OCI-LY7 (cell line): ENCODE data around the gene LCAT. TPM values are rescaled to one million over a fixed set of nuclear protein-coding genes. Genes with fewer than 3 reads are reported as not detected.

ENCODE experiments used
- BruUV-seq: library from RNA; stranded (reverse); fragments of 400-500 nt; replicated peaks from 2 replicates; lab custom pipeline; 2021; lab: Mats Ljungman, UMichigan
- CTCF ChIA-PET: fragments of 300-600 bp; sonication (Branson Sonifier 250); formaldehyde crosslinking; loops from one replicate; lab custom pipeline; 2022; ENCODE audit warnings: antibody characterized with exemption; ENCODE audit not compliant: unreplicated experiment; lab: Charles Lee
- POLR2A ChIA-PET: fragments of 300-600 bp; sonication (Branson Sonifier 250); formaldehyde crosslinking; loops from one replicate; lab custom pipeline; 2022; ENCODE audit warnings: antibody characterized with exemption; lab: Charles Lee
- DNase-seq: peaks from one replicate; pipeline ENCODE4 v3.0.0-alpha.2; 2015; ENCODE audit warnings: low spot score
- H2AFZ ChIP-seq: fragments of 200-600 bp; sonication (generic), shearing (Covaris generic); 2 replicates; pipeline ENCODE4 v1.6.1; 2014; ENCODE audit warnings: mild to moderate bottlenecking, antibody characterized with exemption, low read length, moderate library complexity
- H3K27ac ChIP-seq: fragments of 200-600 bp; sonication (generic); 2 replicates; pipeline ENCODE4 v1.5.1; 2014; ENCODE audit warnings: mixed run types, low read depth, mild to moderate bottlenecking, moderate library complexity, low read length, inconsistent platforms; ENCODE audit not compliant: poor library complexity, severe bottlenecking
- H3K36me3 ChIP-seq: fragments of 200-600 bp; sonication (generic); 2 replicates; pipeline ENCODE4 v1.6.1; 2014; ENCODE audit warnings: mild to moderate bottlenecking, antibody characterized with exemption, low read length, moderate library complexity, mixed read lengths; ENCODE audit not compliant: insufficient read depth
- H3K4me1 ChIP-seq: fragments of 200-600 bp; sonication (generic); 2 replicates; pipeline ENCODE4 v1.5.1; 2014; ENCODE audit warnings: mild to moderate bottlenecking, low read length; ENCODE audit not compliant: insufficient read depth, poor library complexity, severe bottlenecking
- H3K4me2 ChIP-seq: fragments of 200-600 bp; sonication (generic); 2 replicates; pipeline ENCODE4 v1.6.1; 2014; ENCODE audit warnings: mild to moderate bottlenecking, low read length
- H3K4me3 ChIP-seq: fragments of 200-600 bp; sonication (generic); 2 replicates; pipeline ENCODE4 v1.5.1; 2014; ENCODE audit warnings: mild to moderate bottlenecking, low read depth, low read length; ENCODE audit not compliant: poor library complexity, severe bottlenecking
- H3K79me2 ChIP-seq: fragments of 200-600 bp; sonication (generic); 2 replicates; pipeline ENCODE4 v1.6.1; 2016; ENCODE audit warnings: low read depth, mild to moderate bottlenecking, low read length, moderate library complexity, mixed read lengths; ENCODE audit not compliant: insufficient read depth
- H3K9me2 ChIP-seq: fragments of 200-600 bp; sonication (generic); 2 replicates; pipeline ENCODE4 v1.6.1; 2016; ENCODE audit warnings: mild to moderate bottlenecking, low read length, mixed read lengths; ENCODE audit not compliant: insufficient read depth
- H3K9me3 ChIP-seq: fragments of 200-600 bp; sonication (generic); 2 replicates; pipeline ENCODE4 v1.6.1; 2014; ENCODE audit warnings: mild to moderate bottlenecking, mixed run types, low read length, mixed read lengths
- H4K20me1 ChIP-seq: fragments of 200-600 bp; sonication (generic); 2 replicates; pipeline ENCODE4 v1.6.1; 2014; ENCODE audit warnings: mild to moderate bottlenecking, antibody characterized with exemption, low read length, moderate library complexity, mixed read lengths; ENCODE audit not compliant: insufficient read depth
- EZH2phosphoT487 ChIP-seq: fragments of 200-600 bp; sonication (generic); IDR thresholded peaks from 2 replicates; pipeline ENCODE4 v1.6.1; 2018; ENCODE audit warnings: low read depth, borderline replicate concordance, mild to moderate bottlenecking, mixed run types, antibody characterized with exemption, low read length, moderate library complexity, mixed read lengths
- intact Hi-C: fragments of 100-400 bp; cut with micrococcal nuclease; formaldehyde crosslinking; loops from one replicate; pipeline ENCODE4 v1.10.0; 2022; ENCODE audit not compliant: unreplicated experiment
- total RNA-seq, 2 experiments: library from RNA; depleted of rRNA in 1 of 2; stranded (reverse); fragments of >200 nt in 1 of 2; shearing (Covaris generic) in 1 of 2; gene quantifications; 2 replicates each; pipeline ENCODE4 v1.2.3, GENCODE V29; 2014 to 2022
- TF ChIP-seq, protein P1 (sequence below): fragments of 200-600 bp; sonication (generic); conservative IDR thresholded peaks from 2 replicates; pipeline ENCODE4 v1.5.1; 2014; ENCODE audit warnings: mild to moderate bottlenecking, antibody characterized with exemption, low read length, moderate library complexity, mixed read lengths

LCAT gene
- total RNA-seq, 2 experiments from 2014 or later, result 4.4 to 9.8 TPM

DNA sequence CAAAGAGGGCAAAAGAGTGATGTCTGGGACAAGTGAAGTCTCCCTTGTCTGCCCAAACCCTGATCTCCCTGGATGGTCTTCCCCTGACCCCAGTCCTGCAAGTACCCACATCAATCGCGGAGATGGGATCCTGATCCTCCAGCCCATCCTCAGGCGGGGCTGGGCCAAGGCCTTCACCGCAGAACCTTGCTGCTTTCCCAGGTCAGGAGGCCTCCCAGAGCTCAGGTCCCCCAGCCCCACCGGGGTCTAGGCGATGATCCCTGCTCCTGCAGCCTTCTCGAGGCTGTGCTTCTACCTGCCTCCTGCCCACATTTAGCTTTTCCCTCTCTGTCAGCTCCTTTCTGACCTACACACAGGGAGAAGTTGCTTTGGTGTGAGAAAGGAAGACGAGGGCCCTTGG, 18.2 kb upstream of the LCAT start:
- ChIA-PET CTCF (no interaction called here), POLR2A (no interaction called here)
- Histone ChIP-seq H3K4me3 (no peak overlapping the region), H3K79me2 (no peaks in the 10 kb centered on the region), H3K36me3 (no peaks in the 10 kb centered on the region), H3K9me3 (no peaks in the 10 kb centered on the region), H2AFZ (no peak overlapping the region), H3K4me1 (peaks cover 17% of the 10 kb centered on the region), H3K27ac (no peak overlapping the region), H3K9me2 (no peaks in the 10 kb centered on the region), H4K20me1 (no peaks in the 10 kb centered on the region), H3K4me2 (no peak overlapping the region)
- intact Hi-C loops, result no loop called here
- TF ChIP-seq EZH2phosphoT487, result no peak
- TF ChIP-seq, protein P1, sequence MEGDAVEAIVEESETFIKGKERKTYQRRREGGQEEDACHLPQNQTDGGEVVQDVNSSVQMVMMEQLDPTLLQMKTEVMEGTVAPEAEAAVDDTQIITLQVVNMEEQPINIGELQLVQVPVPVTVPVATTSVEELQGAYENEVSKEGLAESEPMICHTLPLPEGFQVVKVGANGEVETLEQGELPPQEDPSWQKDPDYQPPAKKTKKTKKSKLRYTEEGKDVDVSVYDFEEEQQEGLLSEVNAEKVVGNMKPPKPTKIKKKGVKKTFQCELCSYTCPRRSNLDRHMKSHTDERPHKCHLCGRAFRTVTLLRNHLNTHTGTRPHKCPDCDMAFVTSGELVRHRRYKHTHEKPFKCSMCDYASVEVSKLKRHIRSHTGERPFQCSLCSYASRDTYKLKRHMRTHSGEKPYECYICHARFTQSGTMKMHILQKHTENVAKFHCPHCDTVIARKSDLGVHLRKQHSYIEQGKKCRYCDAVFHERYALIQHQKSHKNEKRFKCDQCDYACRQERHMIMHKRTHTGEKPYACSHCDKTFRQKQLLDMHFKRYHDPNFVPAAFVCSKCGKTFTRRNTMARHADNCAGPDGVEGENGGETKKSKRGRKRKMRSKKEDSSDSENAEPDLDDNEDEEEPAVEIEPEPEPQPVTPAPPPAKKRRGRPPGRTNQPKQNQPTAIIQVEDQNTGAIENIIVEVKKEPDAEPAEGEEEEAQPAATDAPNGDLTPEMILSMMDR, result no peak
- DNase-seq, result no peak
- BruUV-seq, result no TSS peak

DNA sequence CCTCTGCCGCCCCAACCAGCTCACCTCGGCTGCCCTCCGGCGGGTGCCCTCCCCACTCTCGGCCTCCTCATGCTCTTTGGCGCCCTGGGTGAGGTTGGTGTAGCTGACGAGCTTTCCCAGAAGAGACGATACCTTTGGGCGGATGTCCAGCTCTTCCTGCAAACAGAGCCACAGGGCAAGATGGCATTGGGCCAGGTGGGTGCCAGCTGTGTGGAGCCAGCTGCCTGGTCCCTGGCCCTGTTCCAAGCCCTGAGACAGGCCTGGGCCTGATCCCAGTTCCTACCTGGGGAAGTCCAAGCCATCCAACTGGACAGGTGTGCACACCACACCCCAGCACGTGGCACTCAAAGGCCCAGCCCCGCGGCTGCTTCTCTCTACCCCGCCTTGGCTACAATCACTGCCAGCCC, 17.6 kb upstream of the LCAT start:
- Histone ChIP-seq H3K36me3 (no peaks in the 10 kb centered on the region), H2AFZ (no peak overlapping the region), H3K4me3 (no peak overlapping the region), H3K4me1 (peaks cover 11% of the 10 kb centered on the region), H3K9me2 (no peaks in the 10 kb centered on the region), H4K20me1 (no peaks in the 10 kb centered on the region), H3K9me3 (no peaks in the 10 kb centered on the region), H3K27ac (no peak overlapping the region), H3K79me2 (no peaks in the 10 kb centered on the region), H3K4me2 (no peak overlapping the region)
- no peak for DNase-seq
- no TSS peak for BruUV-seq
- intact Hi-C loops, result no loop called here
- ChIA-PET POLR2A (no interaction called here), CTCF (no interaction called here)
- TF ChIP-seq EZH2phosphoT487, result no peak

DNA sequence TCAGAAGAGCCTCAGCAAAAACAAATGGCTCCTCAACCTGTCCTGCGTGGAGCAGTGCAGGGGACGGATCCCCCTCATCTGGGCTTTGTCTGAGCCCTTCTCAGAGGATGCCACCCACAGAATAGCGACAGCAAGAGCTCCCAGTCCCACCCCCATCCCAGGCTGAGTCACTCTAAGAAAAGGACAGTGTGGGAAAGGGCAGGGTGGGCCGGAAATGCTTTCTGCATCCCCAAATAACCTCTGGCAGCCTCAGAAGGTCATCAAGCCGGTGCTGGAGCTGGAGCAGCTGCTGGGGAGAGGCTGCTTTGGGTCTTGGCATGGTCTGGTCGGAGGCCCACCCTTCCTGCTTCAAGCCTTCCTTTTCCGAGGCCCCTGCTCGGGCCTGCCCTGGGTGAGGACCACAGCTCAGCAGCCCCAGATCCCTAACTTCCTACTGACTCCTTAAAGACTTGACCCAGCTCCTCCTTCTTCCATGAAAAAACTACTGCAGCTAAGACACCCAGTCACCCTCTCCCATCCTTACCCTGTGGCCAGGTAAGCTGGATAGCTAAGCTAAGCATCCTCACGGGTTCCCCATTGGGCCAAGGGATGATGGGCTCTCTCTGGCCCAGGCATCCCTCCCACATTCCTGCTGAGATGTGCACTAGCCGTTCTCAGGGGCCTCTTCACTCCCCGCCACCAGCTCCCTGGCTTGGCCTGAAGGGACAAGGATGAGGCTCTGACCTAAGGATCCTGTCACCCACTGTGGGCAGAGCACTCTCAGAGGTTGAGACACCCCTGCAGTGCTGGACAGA, 15.8 kb upstream of the LCAT start:
- H3K36me3 ChIP-seq, result no peaks in the 10 kb centered on the region

More for the DNA sequence above, 15.8 kb upstream of the LCAT start:
- Histone ChIP-seq H3K9me2 (no peaks in the 10 kb centered on the region), H3K4me3 (no peak overlapping the region), H2AFZ (no peak overlapping the region), H4K20me1 (no peaks in the 10 kb centered on the region), H3K9me3 (no peaks in the 10 kb centered on the region), H3K79me2 (no peaks in the 10 kb centered on the region), H3K27ac (no peak overlapping the region), H3K4me1 (peaks cover under 1% of the 10 kb centered on the region), H3K4me2 (no peak overlapping the region)
- TF ChIP-seq EZH2phosphoT487, result no peak
- no TSS peak for BruUV-seq
- intact Hi-C loops, result no loop called here
- ChIA-PET CTCF (no interaction called here), POLR2A (interaction anchor here (0.6 kb wide), 1 partner anchor 52 kb away, joined by 3 read pairs; no protein-coding TSS in a partner anchor)
- DNase-seq, result no peak
